PC-3 (cell line): ENCODE measurements around the gene CRISP2.

Source experiments
- CTCF ChIP-seq: fragments of 300-600 bp; sonication (generic); conservative IDR thresholded peaks from 2 replicates; pipeline ENCODE4 v1.5.1; 2017; ENCODE audit warnings: antibody characterized with exemption, low read depth, mild to moderate bottlenecking, low read length
- EZH2 ChIP-seq: fragments of 300-600 bp; sonication (generic); IDR thresholded peaks from one replicate; pipeline ENCODE4 v1.6.1; 2017; ENCODE audit warnings: antibody characterized with exemption, mild to moderate bottlenecking, low read length; ENCODE audit not compliant: unreplicated experiment

GRCh38 chr6:49721297-49721696 is 8.0 kb upstream of the CRISP2 start:
- no peak for TF ChIP-seq CTCF
- no peak for TF ChIP-seq EZH2
